Mucosa of descending colon (tissue), 3 donors: ENCODE measurements around the gene SLAMF8. TPM values are rescaled to one million over a fixed set of nuclear protein-coding genes. Genes with fewer than 3 reads are reported as not detected.

ENCODE experiments used
- ATAC-seq: fragments of 200-7000 bp; cut with Tn5 transposase; one replicate; pipeline ENCODE4 v1.9.1; 2020; ENCODE audit warnings: mild to moderate bottlenecking, moderate library complexity
- DNase-seq, 3 donors: peaks; one replicate each; pipeline ENCODE4 v3.0.0-alpha.2; 2020
- H3K36me3 ChIP-seq: fragments of 200-600 bp; one replicate; pipeline ENCODE4 v1.8.0; 2021; ENCODE audit warnings: low read depth, mild to moderate bottlenecking
- H3K4me1 ChIP-seq: fragments of 200-600 bp; one replicate; pipeline ENCODE4 v1.8.0; 2021; ENCODE audit warnings: low read depth, mild to moderate bottlenecking
- H3K4me3 ChIP-seq: fragments of 200-600 bp; one replicate; pipeline ENCODE4 v1.8.0; 2021; ENCODE audit warnings: mild to moderate bottlenecking
- H3K9me3 ChIP-seq: fragments of 200-600 bp; one replicate; pipeline ENCODE4 v1.8.0; 2021; ENCODE audit warnings: mild to moderate bottlenecking
- CTCF ChIP-seq: fragments of 200-600 bp; IDR thresholded peaks from one replicate; pipeline ENCODE4 v1.8.0; 2022; ENCODE audit warnings: antibody characterized with exemption, mild to moderate bottlenecking
- intact Hi-C, 2 donors: fragments of 100-400 bp; cut with DNase I in 1 of 2; cut with micrococcal nuclease in 1 of 2; formaldehyde crosslinking; loops; one replicate each; pipeline versions ENCODE4 v1.11.0 to v1.11.1; 2022; cut with DNase I, micrococcal nuclease
- long read RNA-seq, 2 donors: library from polyadenylated mRNA; unstranded; transcript quantifications; one replicate each; pipeline ENCODE4 v2.0.0, GENCODE V29; 2019 to 2021
- total RNA-seq, 3 donors: library from RNA; stranded (reverse); fragmentation: NEBNext Ultra II Directional in 2 of 3; extraction: Animal tissue kit (Norgen Biotek cat#: 25700) in 2 of 3; gene quantifications; one replicate each; pipeline versions ENCODE4 v1.2.1 to v1.2.4, GENCODE V29; 2021 to 2023
- donor health status: DM: no; HTN: no; CAD: no; lungs with moderate emphysema.
- donor health status: DM: no; HTN: no; CAD: no.
- donor health status: DM: no; HTN: yes; CAD: no.

Gene SLAMF8
- 1 to 10 TPM; 1.7 to 8.7 (median 5.9) TPM for total RNA-seq
- long read RNA-seq, donor 1, partial matches to known transcripts, result 2 of 5 reads
- long read RNA-seq, donor 1, other reads (novel, unspliced or antisense), result 1 of 5 reads
- long read RNA-seq, donor 2, partial matches to known transcripts, result 0 of 3 reads
- long read RNA-seq, donor 2, other reads (novel, unspliced or antisense), result 2 of 3 reads

DNA sequence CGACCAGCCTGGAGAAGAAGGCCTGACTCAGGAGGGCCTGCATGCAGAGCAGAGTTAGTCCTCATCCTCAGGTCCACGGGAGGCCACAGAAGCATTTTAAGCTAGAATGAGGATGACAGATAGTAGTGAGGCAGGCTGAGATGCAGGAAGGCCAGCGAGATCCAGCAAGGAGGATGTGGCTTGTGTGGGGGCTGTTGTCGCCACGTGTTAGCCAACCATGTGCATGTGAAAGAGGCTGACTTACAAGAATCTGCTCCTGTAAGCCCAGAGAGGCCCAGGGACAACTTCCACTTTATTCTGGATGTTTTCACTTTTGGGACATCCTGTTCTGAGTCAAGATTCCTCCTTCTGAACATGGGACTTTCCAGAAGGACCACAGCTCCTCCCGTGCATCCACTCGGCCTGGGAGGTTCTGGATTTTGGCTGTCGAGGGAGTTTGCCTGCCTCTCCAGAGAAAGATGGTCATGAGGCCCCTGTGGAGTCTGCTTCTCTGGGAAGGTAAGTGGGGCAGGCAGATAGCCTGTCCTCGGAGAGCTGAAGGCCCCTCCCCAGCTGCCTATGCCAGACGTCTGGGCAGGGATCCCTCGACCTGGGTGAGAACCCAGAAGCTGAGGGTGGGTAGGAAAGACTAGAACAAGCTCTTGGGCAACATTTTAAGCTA, at the start of gene SLAMF8:
Gene SLAMF8 (plus strand): TSS at position 433 of the 661 bp plus-strand sequence. CDS start 26 bp downstream, at position 459.
- intact Hi-C loops, result no loop called here
- ATAC-seq, result peak; percentile 56
- Histone ChIP-seq H3K4me3 (no peak within 1 kb of the TSS), H3K36me3 (no peaks in the 10 kb centered on the region), H3K4me1 (no peaks in the 10 kb centered on the region), H3K9me3 (no peaks in the 10 kb centered on the region)
- TF ChIP-seq CTCF, result no peak
- DNase-seq, result peak; percentile 49 to 69 (median 62)

- peaks cover 5% of the 10 kb centered on the region for H3K4me1 ChIP-seq
- H3K9me3 ChIP-seq, result no peaks in the 10 kb centered on the region
- H3K36me3 ChIP-seq, result no peaks in the 10 kb centered on the region
- no peak for DNase-seq
- no peak for ATAC-seq
- H3K4me3 ChIP-seq, result no peak overlapping the region
- intact Hi-C loops, result no loop called here
- no peak for TF ChIP-seq CTCF
These were observed 48.4 kb upstream of the SLAMF8 start for GRCh38 chr1:159778266-159778665.

- no peaks in the 10 kb centered on the region for H3K9me3 ChIP-seq
- ATAC-seq (no peak), DNase-seq (no peak)
- no peak for TF ChIP-seq CTCF
- no peak overlapping the region for H3K4me3 ChIP-seq
- peaks cover 5% of the 10 kb centered on the region for H3K4me1 ChIP-seq
- no peaks in the 10 kb centered on the region for H3K36me3 ChIP-seq
- intact Hi-C loops, result no loop called here
These were observed 47.2 kb upstream of the SLAMF8 start for GRCh38 chr1:159779403-159779851.

GRCh38 chr1:159780583-159781582, 45.8 kb upstream of the SLAMF8 start, which contains the start of gene DUSP23:
TSS of gene DUSP23 (plus strand) at chr1:159780962. CDS start at chr1:159781101, 139 bp downstream.
- intact Hi-C loops, result no loop called here
- peak; percentile 98 for ATAC-seq

More at GRCh38 chr1:159780583-159781582, 45.8 kb upstream of the SLAMF8 start, which contains the start of gene DUSP23:
- peaks cover 5% of the 10 kb centered on the region for H3K4me1 ChIP-seq
- peak; percentile 92 for TF ChIP-seq CTCF
- peak within 1 kb of the TSS; percentile 69 for H3K4me3 ChIP-seq
- DNase-seq, result peak; percentile 98 to 99 (median 98)
- no peaks in the 10 kb centered on the region for H3K9me3 ChIP-seq
- no peaks in the 10 kb centered on the region for H3K36me3 ChIP-seq
